HepG2 (cell line): ENCODE results near the gene REM2. TPM values are rescaled to one million over a fixed set of nuclear protein-coding genes. Genes with fewer than 3 reads are reported as not detected.
A peak's percentile ranks its signal among the peaks of the same experiment; 100 is the strongest.

Source experiments
- CAMTA2 ChIP-seq: sonication (generic); formaldehyde crosslinking; IDR thresholded peaks from 2 replicates; pipeline ENCODE4 v1.4.0; 2020; ENCODE audit warnings: mild to moderate bottlenecking, missing genetic modification reagents, borderline replicate concordance
- ELK4 ChIP-seq: sonication (generic); formaldehyde crosslinking; IDR thresholded peaks from 2 replicates; pipeline ENCODE4 v1.9.0; 2021; ENCODE audit warnings: missing genetic modification reagents, borderline replicate concordance
- ESRRA ChIP-seq: sonication (generic); formaldehyde crosslinking; IDR thresholded peaks from 2 replicates; pipeline ENCODE4 v1.5.1; 2020; ENCODE audit warnings: mild to moderate bottlenecking, low read depth, missing genetic modification reagents
- GZF1 ChIP-seq: sonication (generic); formaldehyde crosslinking; IDR thresholded peaks from 2 replicates; pipeline ENCODE4 v1.5.1; 2020; ENCODE audit warnings: mild to moderate bottlenecking, missing genetic modification reagents
- MATR3 ChIP-seq: sonication (generic); formaldehyde crosslinking; IDR thresholded peaks from 2 replicates; pipeline ENCODE4 v1.4.0; 2020; ENCODE audit warnings: missing genetic modification reagents
- MLLT10 ChIP-seq: sonication (generic); formaldehyde crosslinking; IDR thresholded peaks from 2 replicates; pipeline ENCODE4 v1.4.0; 2020; ENCODE audit warnings: missing genetic modification reagents
- POLR2A ChIP-seq, 2 experiments: IDR thresholded peaks; 2 replicates each; pipeline ENCODE4 v1.6.1; 2011; ENCODE audit warnings: low read depth in 2 of 2, low read length in 2 of 2, mild to moderate bottlenecking in 1 of 2, moderate library complexity in 1 of 2; ENCODE audit not compliant: insufficient read depth in 1 of 2
- RFX1 ChIP-seq: fragments of 450-650 bp; IDR thresholded peaks from 2 replicates; pipeline ENCODE4 v1.6.1; 2017
- TFAP4 ChIP-seq: sonication (generic); IDR thresholded peaks from 2 replicates; pipeline ENCODE4 v1.6.1; 2016; ENCODE audit warnings: low read depth, borderline replicate concordance
- ZBTB1 ChIP-seq: sonication (generic); formaldehyde crosslinking; IDR thresholded peaks from 2 replicates; pipeline ENCODE4 v1.4.0; 2020; ENCODE audit warnings: missing genetic modification reagents, borderline replicate concordance
- ZNF101 ChIP-seq: sonication (generic); formaldehyde crosslinking; IDR thresholded peaks from 2 replicates; pipeline ENCODE4 v1.4.0; 2020; ENCODE audit warnings: mild to moderate bottlenecking, low read depth, missing genetic modification reagents, borderline replicate concordance
- ZNF431 ChIP-seq: sonication (generic); formaldehyde crosslinking; IDR thresholded peaks from 2 replicates; pipeline ENCODE4 v1.9.0; 2022; ENCODE audit warnings: missing genetic modification reagents, low read depth, mild to moderate bottlenecking, borderline replicate concordance
- ZNF441 ChIP-seq: sonication (generic); formaldehyde crosslinking; IDR thresholded peaks from 2 replicates; pipeline ENCODE4 v1.7.0; 2021; ENCODE audit warnings: missing genetic modification reagents, borderline replicate concordance
- ZNF563 ChIP-seq: sonication (generic); formaldehyde crosslinking; IDR thresholded peaks from 2 replicates; pipeline ENCODE4 v1.8.0; 2022; ENCODE audit warnings: mild to moderate bottlenecking, moderate library complexity, missing genetic modification reagents
- ZNF619 ChIP-seq: sonication (generic); formaldehyde crosslinking; IDR thresholded peaks from 2 replicates; pipeline ENCODE4 v1.4.0; 2020; ENCODE audit warnings: mild to moderate bottlenecking, missing genetic modification reagents
- ZNF704 ChIP-seq: sonication (generic); formaldehyde crosslinking; IDR thresholded peaks from 2 replicates; pipeline ENCODE4 v1.8.1; 2023; ENCODE audit warnings: mild to moderate bottlenecking, inconsistent platforms, moderate library complexity, missing genetic modification reagents, borderline replicate concordance
- ZNF749 ChIP-seq: sonication (generic); formaldehyde crosslinking; IDR thresholded peaks from 2 replicates; pipeline ENCODE4 v1.8.0; 2022; ENCODE audit warnings: mild to moderate bottlenecking, missing genetic modification reagents, moderate library complexity, borderline replicate concordance
- ZNF879 ChIP-seq: sonication (generic); formaldehyde crosslinking; IDR thresholded peaks from 2 replicates; pipeline ENCODE4 v1.8.1; 2023; ENCODE audit warnings: missing genetic modification reagents
- ZSCAN9 ChIP-seq: IDR thresholded peaks from 2 replicates; pipeline ENCODE4 v1.6.1; 2016; ENCODE audit warnings: borderline replicate concordance
- polyA plus RNA-seq, 8 experiments: library from polyadenylated mRNA; depleted of rRNA in 3 of 8; stranded (reverse) in 7 of 8; unstranded in 1 of 8; fragments of >200 nt; fragmentation: Illumina TruSeq in 4 of 8; extraction: Trizol in 4 of 8; gene quantifications; 2 replicates each; pipeline versions ENCODE4 v1.2.1 to v1.2.3, GENCODE V29; 2011 to 2016; ENCODE audit warnings: low read depth in 4 of 8, missing spikeins in 1 of 8, mixed read lengths in 1 of 8; ENCODE audit not compliant: insufficient read depth in 1 of 8
- total RNA-seq, 5 experiments: library from RNA; depleted of rRNA; stranded (reverse); fragments of >200 nt; fragmentation: Illumina TruSeq; extraction: Trizol; gene quantifications; 2 replicates each; pipeline ENCODE4 v1.2.3, GENCODE V29; 2016; ENCODE audit warnings: low read depth in 1 of 5
- TF ChIP-seq, protein P1 (sequence below), 2 experiments: fragments of 450-650 bp in 1 of 2; sonication (generic) in 1 of 2; formaldehyde crosslinking; IDR thresholded peaks; 2 replicates each; pipeline versions ENCODE4 v1.5.0 to v1.8.0; 2020 to 2022; ENCODE audit warnings: mild to moderate bottlenecking in 1 of 2, missing genetic modification reagents in 1 of 2
- TF ChIP-seq, protein P2 (sequence below): sonication (generic); formaldehyde crosslinking; conservative IDR thresholded peaks from 2 replicates; pipeline ENCODE4 v1.8.1; 2023; ENCODE audit warnings: missing genetic modification reagents
- TF ChIP-seq, protein P3 (sequence below): sonication (generic); formaldehyde crosslinking; IDR thresholded peaks from 2 replicates; pipeline ENCODE4 v1.4.0; 2020; ENCODE audit warnings: missing genetic modification reagents, low read depth, mild to moderate bottlenecking, borderline replicate concordance

REM2 gene
- total and polyA plus RNA-seq, 2 of the 13 experiments (the other 11 are each of a cell fraction or from before 2014, with no cell fraction given) = 0.20 TPM; not detected in 1

DNA sequence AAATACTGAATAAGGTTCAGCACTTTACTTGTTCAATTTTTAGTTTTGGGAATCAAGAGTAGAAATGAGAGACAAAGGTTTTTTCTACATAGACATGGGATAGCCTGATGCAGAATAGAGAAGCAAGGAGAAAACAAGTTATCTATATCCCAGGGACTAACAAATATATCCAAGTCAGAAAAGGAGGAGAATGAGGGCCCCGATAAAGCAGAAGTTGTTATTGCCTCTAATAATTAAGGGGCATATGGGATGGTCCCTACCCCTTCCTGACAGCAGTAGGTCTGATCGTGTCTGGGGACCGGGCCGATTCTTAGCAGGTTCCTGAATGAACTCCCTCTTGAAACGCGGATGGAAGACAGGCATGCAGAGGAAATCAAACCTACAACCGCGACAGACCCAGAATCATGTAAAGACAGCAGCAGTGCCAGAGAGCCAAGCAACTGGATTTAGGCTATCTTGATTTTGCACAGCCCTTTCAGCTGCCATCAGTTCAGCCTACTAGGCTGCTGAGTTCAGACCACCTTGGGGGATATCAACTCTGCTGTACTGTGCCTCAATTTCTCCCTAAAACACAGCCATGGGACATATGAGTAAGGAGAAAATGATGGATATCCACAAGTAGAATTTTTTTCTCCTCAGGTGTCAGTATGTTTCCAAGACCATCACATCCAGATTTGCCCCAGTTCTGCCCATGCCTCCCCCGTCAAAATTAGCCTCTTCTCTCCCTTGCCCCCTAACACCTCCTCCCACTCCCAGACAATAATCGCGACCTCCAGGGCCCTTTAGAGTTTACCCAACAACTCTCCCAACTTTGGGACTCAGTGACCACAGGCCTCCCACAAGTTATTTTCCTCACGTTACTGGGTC, 45.4 kb downstream of the REM2 start (continued):
- TF ChIP-seq, protein P1, sequence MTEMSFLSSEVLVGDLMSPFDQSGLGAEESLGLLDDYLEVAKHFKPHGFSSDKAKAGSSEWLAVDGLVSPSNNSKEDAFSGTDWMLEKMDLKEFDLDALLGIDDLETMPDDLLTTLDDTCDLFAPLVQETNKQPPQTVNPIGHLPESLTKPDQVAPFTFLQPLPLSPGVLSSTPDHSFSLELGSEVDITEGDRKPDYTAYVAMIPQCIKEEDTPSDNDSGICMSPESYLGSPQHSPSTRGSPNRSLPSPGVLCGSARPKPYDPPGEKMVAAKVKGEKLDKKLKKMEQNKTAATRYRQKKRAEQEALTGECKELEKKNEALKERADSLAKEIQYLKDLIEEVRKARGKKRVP (CRISPR knock-in tag; IDR thresholded peaks at IDR 0.05) = 0 out of 4 replicates have a peak, but pooled peaks of 1 of the 2 experiments have one; percentile 4
- TF ChIP-seq ZNF101 (CRISPR knock-in tag) (peak; percentile 72; the same call in 1 of the 2 replicates), ZNF563 (CRISPR knock-in tag) (0 out of 2 replicates have a peak, but pooled peaks have one; percentile 6), ZNF619 (no peak), ESRRA (CRISPR knock-in tag) (no peak), POLR2A (IDR thresholded peaks at IDR 0.05; ENCODE audit: insufficient read depth in 1 of 2, low read depth in 2 of 2, low read length in 2 of 2) (peak in 1 of 2 experiments; percentile 30; a peak in 2 of 4 replicates), ZNF441 (0 out of 2 replicates have a peak, but pooled peaks have one; percentile 61), ZNF431 (CRISPR knock-in tag) (0 out of 2 replicates have a peak, but pooled peaks have one; percentile 8), ZNF879 (CRISPR knock-in tag) (peak; percentile 44), CAMTA2 (no peak), ZNF749 (CRISPR knock-in tag) (0 out of 2 replicates have a peak, but pooled peaks have one; percentile 21), RFX1 (no peak), MATR3 (no peak), TFAP4 (no peak), ZSCAN9 (CRISPR knock-in tag) (no peak), ELK4 (no peak), ZNF704 (CRISPR knock-in tag) (no peak; the same call in 1 of the 2 replicates), GZF1 (CRISPR knock-in tag) (0 out of 2 replicates have a peak, but pooled peaks have one; percentile 0), MLLT10 (no peak), ZBTB1 (CRISPR knock-in tag) (no peak)
- TF ChIP-seq, protein P2, sequence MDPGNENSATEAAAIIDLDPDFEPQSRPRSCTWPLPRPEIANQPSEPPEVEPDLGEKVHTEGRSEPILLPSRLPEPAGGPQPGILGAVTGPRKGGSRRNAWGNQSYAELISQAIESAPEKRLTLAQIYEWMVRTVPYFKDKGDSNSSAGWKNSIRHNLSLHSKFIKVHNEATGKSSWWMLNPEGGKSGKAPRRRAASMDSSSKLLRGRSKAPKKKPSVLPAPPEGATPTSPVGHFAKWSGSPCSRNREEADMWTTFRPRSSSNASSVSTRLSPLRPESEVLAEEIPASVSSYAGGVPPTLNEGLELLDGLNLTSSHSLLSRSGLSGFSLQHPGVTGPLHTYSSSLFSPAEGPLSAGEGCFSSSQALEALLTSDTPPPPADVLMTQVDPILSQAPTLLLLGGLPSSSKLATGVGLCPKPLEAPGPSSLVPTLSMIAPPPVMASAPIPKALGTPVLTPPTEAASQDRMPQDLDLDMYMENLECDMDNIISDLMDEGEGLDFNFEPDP = 0 out of 2 replicates have a peak, but pooled peaks have one; percentile 60
- TF ChIP-seq, protein P3, sequence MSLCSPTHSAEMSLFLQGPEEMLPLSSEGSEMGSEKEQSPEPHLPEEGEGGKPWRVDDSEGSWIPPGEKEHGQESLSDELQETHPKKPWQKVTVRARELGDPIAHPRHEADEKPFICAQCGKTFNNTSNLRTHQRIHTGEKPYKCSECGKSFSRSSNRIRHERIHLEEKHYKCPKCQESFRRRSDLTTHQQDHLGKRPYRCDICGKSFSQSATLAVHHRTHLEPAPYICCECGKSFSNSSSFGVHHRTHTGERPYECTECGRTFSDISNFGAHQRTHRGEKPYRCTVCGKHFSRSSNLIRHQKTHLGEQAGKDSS (CRISPR knock-in tag) = no peak; the same call in 1 of the 2 replicates
